Progenitor cell of endocrine pancreas (in vitro differentiated cells): Measurements from ENCODE around the gene SLC39A10. TPM values are rescaled to one million over a fixed set of nuclear protein-coding genes. Genes with fewer than 3 reads are reported as not detected.

Source experiments
- DNase-seq: peaks from one replicate; pipeline ENCODE4 v3.0.0; 2021; ENCODE audit warnings: low spot score; ENCODE audit not compliant: unreplicated experiment
- H3K27ac Mint-ChIP-seq: 2 replicates; pipeline ENCODE4 v1.8.0; 2021; ENCODE audit warnings: mild to moderate bottlenecking, moderate library complexity, mixed read lengths
- H3K27me3 Mint-ChIP-seq: 2 replicates; pipeline ENCODE4 v1.8.0; 2021; ENCODE audit warnings: mixed read lengths
- H3K36me3 Mint-ChIP-seq: 2 replicates; pipeline ENCODE4 v1.8.0; 2022; ENCODE audit warnings: mixed read lengths; ENCODE audit not compliant: insufficient read depth
- H3K4me1 Mint-ChIP-seq: 2 replicates; pipeline ENCODE4 v1.8.0; 2021; ENCODE audit warnings: low read depth, mixed read lengths
- H3K4me3 Mint-ChIP-seq: 2 replicates; pipeline ENCODE4 v1.8.0; 2021; ENCODE audit warnings: low read depth, mild to moderate bottlenecking, moderate library complexity, mixed read lengths
- H3K9me3 Mint-ChIP-seq: 2 replicates; pipeline ENCODE4 v1.8.0; 2021; ENCODE audit warnings: low read depth, mixed read lengths
- CTCF ChIP-seq: fragments of 200-600 bp; sonication (generic); IDR thresholded peaks from one replicate; pipeline ENCODE4 v1.5.0; 2021; ENCODE audit warnings: antibody characterized with exemption, mild to moderate bottlenecking; ENCODE audit not compliant: unreplicated experiment
- total RNA-seq: library from RNA; stranded (reverse); gene quantifications from 2 replicates; pipeline ENCODE4 v1.2.1, GENCODE V29; 2021

SLC39A10 gene
- total RNA-seq, 1 donor from 2014 or later: 181 TPM

- Mint-ChIP-seq H3K36me3 (peaks cover 3% of the 10 kb centered on the region), H3K9me3 (peaks cover 13% of the 10 kb centered on the region), H3K27ac (no peak overlapping the region), H3K27me3 (no peaks in the 10 kb centered on the region), H3K4me3 (no peak overlapping the region), H3K4me1 (peaks cover 6% of the 10 kb centered on the region)
- TF ChIP-seq CTCF: no peak
- no peak for DNase-seq
Observed at GRCh38 chr2:195769975-195770374, 112.9 kb downstream of the SLC39A10 start.

GRCh38 chr2:195779491-195779890 is 122.5 kb downstream of the SLC39A10 start:
- Mint-ChIP-seq H3K36me3 (no peaks in the 10 kb centered on the region), H3K4me3 (no peak overlapping the region), H3K27me3 (no peaks in the 10 kb centered on the region), H3K9me3 (no peaks in the 10 kb centered on the region), H3K4me1 (peaks cover 1% of the 10 kb centered on the region), H3K27ac (no peak overlapping the region)
- DNase-seq: no peak
- no peak for TF ChIP-seq CTCF

GRCh38 chr2:195782156-195782555 is 125.1 kb downstream of the SLC39A10 start:
- H3K27ac Mint-ChIP-seq: no peak overlapping the region
- no peak for DNase-seq
- no peak for TF ChIP-seq CTCF
- H3K4me3 Mint-ChIP-seq: no peak overlapping the region
- H3K4me1 Mint-ChIP-seq: no peaks in the 10 kb centered on the region
- no peaks in the 10 kb centered on the region for H3K36me3 Mint-ChIP-seq
- no peaks in the 10 kb centered on the region for H3K9me3 Mint-ChIP-seq
- H3K27me3 Mint-ChIP-seq: no peaks in the 10 kb centered on the region
